Keratinocyte (primary cell): Measurements from ENCODE around the gene ETAA1. TPM values are rescaled to one million over a fixed set of nuclear protein-coding genes. Genes with fewer than 3 reads are reported as not detected.

ENCODE experiments used
- DNase-seq: peaks from one replicate; pipeline ENCODE4 v3.0.0-alpha.2; 2011; ENCODE audit warnings: low read depth, missing footprints, low spot score
- FAIRE-seq: peaks from 2 replicates; lab custom pipeline; 2011; peaks lifted over from hg19 to GRCh38; lab: Jason Lieb, UNC
- H2AFZ ChIP-seq: 2 replicates; pipeline ENCODE4 v1.6.0; 2012; ENCODE audit warnings: low read length, control low read depth, inconsistent platforms; ENCODE audit not compliant: control insufficient read depth
- H3K27ac ChIP-seq: 2 replicates; pipeline ENCODE4 v1.5.1; 2011; ENCODE audit warnings: low read length; ENCODE audit not compliant: control insufficient read depth, insufficient read depth
- H3K27me3 ChIP-seq: 3 replicates; pipeline ENCODE4 v1.6.0; 2011; ENCODE audit warnings: low read length; ENCODE audit not compliant: control insufficient read depth, insufficient read depth; ENCODE audit errors: extremely low read depth
- H3K36me3 ChIP-seq, 2 experiments: 2 replicates in 1 of 2; 3 replicates in 1 of 2; pipeline ENCODE4 v1.5.1; 2011; ENCODE audit warnings: low read length in 2 of 2, mild to moderate bottlenecking in 1 of 2; ENCODE audit not compliant: control insufficient read depth in 2 of 2, insufficient read depth in 2 of 2; ENCODE audit errors: extremely low read depth in 1 of 2
- H3K4me1 ChIP-seq: 3 replicates; pipeline ENCODE4 v1.5.1; 2011; ENCODE audit warnings: low read length; ENCODE audit not compliant: control insufficient read depth, insufficient read depth; ENCODE audit errors: extremely low read depth
- H3K4me2 ChIP-seq: 3 replicates; pipeline ENCODE4 v1.6.0; 2011; ENCODE audit warnings: low read depth, low read length; ENCODE audit not compliant: control insufficient read depth, insufficient read depth; ENCODE audit errors: extremely low read depth
- H3K4me3 ChIP-seq, 3 experiments: fragments of 200-600 bp in 1 of 3; sonication (generic) in 1 of 3; 2 replicates in 2 of 3; 3 replicates in 1 of 3; pipeline ENCODE4 v1.5.1; 2011 to 2016; ENCODE audit warnings: low read length in 3 of 3, mild to moderate bottlenecking in 3 of 3, control low read depth in 2 of 3, inconsistent platforms in 1 of 3, low read depth in 1 of 3, mixed read lengths in 1 of 3, mixed run types in 1 of 3, moderate library complexity in 1 of 3; ENCODE audit not compliant: control insufficient read depth in 2 of 3, insufficient read depth in 2 of 3; ENCODE audit errors: extremely low read depth in 1 of 3
- H3K79me2 ChIP-seq: 2 replicates; pipeline ENCODE4 v1.6.0; 2012; ENCODE audit warnings: low read length; ENCODE audit not compliant: control insufficient read depth, insufficient read depth
- H3K9ac ChIP-seq: 3 replicates; pipeline ENCODE4 v1.6.0; 2011; ENCODE audit warnings: low read length; ENCODE audit not compliant: control insufficient read depth, insufficient read depth; ENCODE audit errors: extremely low read depth
- H3K9me1 ChIP-seq: 3 replicates; pipeline ENCODE4 v1.6.0; 2011; ENCODE audit warnings: low read length; ENCODE audit not compliant: control insufficient read depth, insufficient read depth; ENCODE audit errors: extremely low read depth
- H3K9me3 ChIP-seq: 2 replicates; pipeline ENCODE4 v1.5.1; 2012; ENCODE audit warnings: low read depth, low read length; ENCODE audit not compliant: control insufficient read depth
- H4K20me1 ChIP-seq: 3 replicates; pipeline ENCODE4 v1.6.0; 2011; ENCODE audit warnings: low read length; ENCODE audit not compliant: control insufficient read depth, insufficient read depth; ENCODE audit errors: extremely low read depth
- CTCF ChIP-seq, 3 experiments: IDR thresholded peaks in 1 of 3; conservative IDR thresholded peaks in 1 of 3; optimal IDR thresholded peaks in 1 of 3; 2 replicates in 2 of 3; 3 replicates in 1 of 3; pipeline versions ENCODE3 to v1.5.1; 2011; ENCODE audit warnings: low read length in 3 of 3, mild to moderate bottlenecking in 3 of 3, moderate library complexity in 2 of 3, control low read depth in 1 of 3, inconsistent platforms in 1 of 3; ENCODE audit not compliant: insufficient read depth in 2 of 3; ENCODE audit errors: extremely low read depth in 1 of 3
- EZH2 ChIP-seq: IDR thresholded peaks from one replicate; pipeline ENCODE4 v1.6.1; 2012; ENCODE audit warnings: inconsistent platforms, mild to moderate bottlenecking, low read length, moderate library complexity
- dilution Hi-C: fragments of 300-500 bp; cut with MboI; formaldehyde crosslinking; loops from one replicate; pipeline ENCODE4 v1.7.0; 2020; ENCODE audit warnings: low sequenced_read_pairs; ENCODE audit not compliant: extremely low pct_ligation_motif_present
- polyA plus RNA-seq, 5 experiments: library from polyadenylated mRNA; depleted of rRNA in 3 of 5; stranded (reverse) in 3 of 5; stranded (forward) in 1 of 5; unstranded in 1 of 5; fragments of >200 nt; gene quantifications; 1 replicate in 1 of 5; 2 replicates in 3 of 5; 3 replicates in 1 of 5; pipeline versions ENCODE4 v1.2.1 to v1.2.3, GENCODE V29; 2011 to 2012; ENCODE audit warnings: missing spikeins in 2 of 5, low read depth in 1 of 5, low replicate concordance in 1 of 5

ETAA1 gene
- polyA plus RNA-seq, 1 donor (not counting 4 experiments of a cell fraction or from before 2014, with no cell fraction given): 11.5 TPM

DNA sequence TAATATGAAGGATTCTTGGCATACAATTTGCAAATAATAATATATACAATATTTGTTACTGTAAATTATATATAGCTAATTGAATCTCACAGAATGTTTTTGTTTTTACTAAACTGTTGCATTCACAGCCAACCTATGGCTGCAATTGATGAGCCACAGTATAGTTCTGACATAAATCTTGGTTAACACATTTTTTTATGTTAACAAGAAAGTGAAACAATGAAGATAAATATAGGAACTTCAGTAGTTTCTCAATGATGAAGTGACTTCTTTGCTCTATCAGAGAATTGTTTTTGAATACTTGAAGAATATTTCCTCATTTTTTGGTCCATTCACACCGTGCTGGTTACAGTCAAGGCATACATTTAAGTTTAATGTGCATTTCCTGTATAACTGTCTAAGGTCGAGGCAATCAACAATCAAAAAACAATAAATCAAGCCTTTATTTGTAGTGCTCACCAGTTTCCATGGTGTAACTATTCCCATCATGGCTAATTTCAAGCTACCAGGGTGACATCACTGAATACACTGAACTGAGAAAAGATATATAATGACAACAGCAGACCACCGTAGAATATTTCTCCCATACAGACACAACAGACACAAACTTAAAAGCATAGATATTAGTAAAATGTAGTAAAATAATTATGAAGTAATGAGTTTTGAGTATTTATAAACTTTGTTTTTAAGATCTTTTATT is 12.9 kb upstream of the ETAA1 start:
- Histone ChIP-seq H3K79me2 (no peaks in the 10 kb centered on the region), H3K36me3 (no peaks in the 10 kb centered on the region), H3K9ac (no peak overlapping the region), H3K4me1 (peaks cover 3% of the 10 kb centered on the region), H4K20me1 (no peaks in the 10 kb centered on the region), H3K9me3 (no peaks in the 10 kb centered on the region), H3K27me3 (no peaks in the 10 kb centered on the region), H3K9me1 (no peaks in the 10 kb centered on the region), H3K27ac (no peak overlapping the region), H2AFZ (no peak overlapping the region), H3K4me3 (no peak overlapping the region), H3K4me2 (no peak overlapping the region)
- TF ChIP-seq EZH2 (no peak), CTCF (optimal IDR thresholded peaks at IDR 0.05 in 1 of 3, IDR thresholded peaks at IDR 0.05 in 1 of 3, conservative IDR thresholded peaks at IDR 0.05 in 1 of 3; ENCODE audit: extremely low read depth in 1 of 3, insufficient read depth in 2 of 3, low read length in 3 of 3) (no peak)
- FAIRE-seq (no peak), DNase-seq (no peak)
- dilution Hi-C loops: no loop called here

DNA sequence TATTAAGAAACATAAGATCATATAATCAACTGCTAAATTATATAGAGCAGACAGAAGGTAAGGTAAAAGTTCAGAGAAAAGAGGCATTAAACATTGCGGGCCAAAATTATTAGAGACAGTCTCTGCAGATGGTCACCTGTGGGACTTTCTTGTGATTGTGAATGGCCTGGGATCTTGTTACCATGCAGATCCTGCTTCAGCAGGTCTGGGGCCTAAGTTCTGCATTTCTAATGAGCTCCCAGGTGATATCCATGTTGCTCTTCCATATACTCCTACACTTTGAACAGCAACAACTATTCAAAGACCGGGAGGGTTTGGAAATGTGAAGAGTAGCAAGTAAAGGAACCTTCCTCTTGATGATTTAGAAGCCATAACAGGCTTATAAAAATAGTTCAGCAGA is 8.5 kb upstream of the ETAA1 start:
- no peaks in the 10 kb centered on the region for H4K20me1 ChIP-seq
- no peak overlapping the region for H3K9ac ChIP-seq
- no peak for DNase-seq
- H2AFZ ChIP-seq: peak overlapping the region; percentile 11
- FAIRE-seq: no peak
- no peaks in the 10 kb centered on the region for H3K79me2 ChIP-seq
- H3K9me1 ChIP-seq: no peaks in the 10 kb centered on the region
- no peak overlapping the region for H3K27ac ChIP-seq
- no peaks in the 10 kb centered on the region for H3K9me3 ChIP-seq
- H3K27me3 ChIP-seq: no peaks in the 10 kb centered on the region
- no peak overlapping the region for H3K4me2 ChIP-seq
- no peak for TF ChIP-seq CTCF (optimal IDR thresholded peaks at IDR 0.05 in 1 of 3, IDR thresholded peaks at IDR 0.05 in 1 of 3, conservative IDR thresholded peaks at IDR 0.05 in 1 of 3; ENCODE audit: extremely low read depth in 1 of 3, insufficient read depth in 2 of 3, low read length in 3 of 3)
- H3K4me3 ChIP-seq: no peak overlapping the region
- dilution Hi-C loops: no loop called here
- no peaks in the 10 kb centered on the region for H3K36me3 ChIP-seq
- H3K4me1 ChIP-seq: peaks cover 13% of the 10 kb centered on the region
